SJCRH30 (cell line): ENCODE measurements around the gene THAP4. TPM values are rescaled to one million over a fixed set of nuclear protein-coding genes. Genes with fewer than 3 reads are reported as not detected.

Experiments
- DNase-seq, 2 experiments: peaks; one replicate each; pipeline ENCODE4 v3.0.0-alpha.2; 2015 to 2020
- H3K27ac ChIP-seq: fragments of 250-450 bp; sonication (Bioruptor Pico); 2 replicates; pipeline ENCODE4 v1.5.1; 2020; ENCODE audit warnings: mild to moderate bottlenecking, moderate library complexity
- H3K27me3 ChIP-seq: fragments of 250-450 bp; sonication (Bioruptor Pico); 2 replicates; pipeline ENCODE4 v1.5.1; 2020; ENCODE audit warnings: mild to moderate bottlenecking, moderate library complexity
- H3K36me3 ChIP-seq: fragments of 250-450 bp; sonication (Bioruptor Pico); 2 replicates; pipeline ENCODE4 v1.5.1; 2020; ENCODE audit warnings: mild to moderate bottlenecking, moderate library complexity
- H3K4me1 ChIP-seq: fragments of 250-450 bp; sonication (Bioruptor Pico); 2 replicates; pipeline ENCODE4 v1.5.1; 2020; ENCODE audit warnings: mild to moderate bottlenecking, moderate library complexity
- H3K4me3 ChIP-seq: fragments of 250-450 bp; sonication (Bioruptor Pico); 2 replicates; pipeline ENCODE4 v1.5.1; 2020; ENCODE audit warnings: mild to moderate bottlenecking, moderate library complexity
- H3K9me3 ChIP-seq: fragments of 250-450 bp; sonication (Bioruptor Pico); replicated peaks from 2 replicates; pipeline ENCODE4 v1.5.1; 2020; ENCODE audit warnings: mild to moderate bottlenecking, moderate library complexity
- total RNA-seq: library from RNA; depleted of rRNA; stranded (reverse); fragments of >200 nt; shearing (Covaris generic); gene quantifications from 2 replicates; pipeline ENCODE4 v1.2.3, GENCODE V29; 2014; rRNA removed

Gene THAP4
- total RNA-seq, 1 experiment from 2014 or later, result 48.9 TPM

DNA sequence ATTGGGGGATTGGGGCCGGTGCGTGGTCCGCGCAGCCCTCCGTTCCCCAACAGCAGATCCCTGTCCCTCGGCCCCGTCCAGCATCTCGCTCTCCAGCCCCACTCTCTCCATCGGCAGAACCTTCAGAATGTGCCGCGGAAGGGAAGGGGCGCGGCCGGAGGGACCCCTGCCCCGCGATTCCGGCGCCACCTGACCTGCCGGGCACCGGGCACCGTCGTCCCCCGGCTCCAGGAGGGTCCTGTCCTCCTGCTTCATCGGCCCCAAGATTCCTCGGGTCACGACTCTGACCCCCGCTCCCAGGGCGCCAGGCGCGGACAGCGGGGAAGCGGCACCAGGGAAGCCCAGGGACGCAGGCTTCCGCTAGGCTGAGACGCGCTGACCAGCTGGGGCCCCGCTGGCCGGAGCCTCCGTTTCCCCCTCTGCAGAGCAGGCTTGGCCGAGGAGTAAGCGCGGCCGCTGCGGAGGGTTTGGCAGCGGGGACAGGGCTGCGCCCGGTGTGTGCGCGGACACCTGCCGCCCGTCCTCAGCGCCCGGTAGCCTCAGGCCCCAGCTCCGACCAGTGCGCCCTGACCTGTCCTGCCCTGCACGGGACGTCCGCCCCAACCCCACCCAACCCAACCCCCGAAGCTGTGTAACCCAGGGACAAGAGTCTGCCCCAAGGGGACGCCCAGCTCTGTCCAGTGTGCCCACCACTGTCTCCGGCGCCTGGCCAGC, 95.2 kb downstream of the THAP4 start:
- Histone ChIP-seq H3K27ac (no peak overlapping the region), H3K4me1 (peaks cover 31% of the 10 kb centered on the region), H3K27me3 (no peaks in the 10 kb centered on the region), H3K9me3 (no peaks in the 10 kb centered on the region; the same call in 1 of the 2 replicates), H3K4me3 (no peak overlapping the region), H3K36me3 (no peaks in the 10 kb centered on the region)
- DNase-seq, result no peak

- Histone ChIP-seq H3K9me3 (no peaks in the 10 kb centered on the region; the same call in 1 of the 2 replicates), H3K27me3 (no peaks in the 10 kb centered on the region), H3K36me3 (no peaks in the 10 kb centered on the region), H3K27ac (no peak overlapping the region), H3K4me3 (peak overlapping the region; percentile 57), H3K4me1 (peaks cover 25% of the 10 kb centered on the region)
- DNase-seq, result peak; percentile 72 to 75
These were observed 96.0 kb downstream of the THAP4 start for GRCh38 chr2:241540771-241541561.

GRCh38 chr2:241540401-241540770, 96.6 kb downstream of the THAP4 start:
- no peaks in the 10 kb centered on the region for H3K36me3 ChIP-seq
- peak overlapping the region; percentile 57 for H3K4me3 ChIP-seq

GRCh38 chr2:241539616-241540374, 97.2 kb downstream of the THAP4 start:
- no peak for DNase-seq
- Histone ChIP-seq H3K27ac (no peak overlapping the region), H3K27me3 (no peaks in the 10 kb centered on the region), H3K4me1 (peaks cover 17% of the 10 kb centered on the region), H3K4me3 (no peak overlapping the region), H3K36me3 (no peaks in the 10 kb centered on the region), H3K9me3 (no peaks in the 10 kb centered on the region; the same call in 1 of the 2 replicates)

More at GRCh38 chr2:241540401-241540770, 96.6 kb downstream of the THAP4 start:
- Histone ChIP-seq H3K4me1 (peaks cover 21% of the 10 kb centered on the region), H3K27ac (no peak overlapping the region), H3K27me3 (no peaks in the 10 kb centered on the region), H3K9me3 (no peaks in the 10 kb centered on the region; the same call in 1 of the 2 replicates)
- DNase-seq, result no peak

- no peak overlapping the region for H3K27ac ChIP-seq
- no peak overlapping the region for H3K4me3 ChIP-seq
- no peaks in the 10 kb centered on the region for H3K27me3 ChIP-seq
- no peaks in the 10 kb centered on the region for H3K36me3 ChIP-seq
- H3K9me3 ChIP-seq, result no peaks in the 10 kb centered on the region; the same call in 1 of the 2 replicates
- H3K4me1 ChIP-seq, result peaks cover 9% of the 10 kb centered on the region
- DNase-seq, result no peak
These were observed 97.9 kb downstream of the THAP4 start for GRCh38 chr2:241538838-241539615.

DNA sequence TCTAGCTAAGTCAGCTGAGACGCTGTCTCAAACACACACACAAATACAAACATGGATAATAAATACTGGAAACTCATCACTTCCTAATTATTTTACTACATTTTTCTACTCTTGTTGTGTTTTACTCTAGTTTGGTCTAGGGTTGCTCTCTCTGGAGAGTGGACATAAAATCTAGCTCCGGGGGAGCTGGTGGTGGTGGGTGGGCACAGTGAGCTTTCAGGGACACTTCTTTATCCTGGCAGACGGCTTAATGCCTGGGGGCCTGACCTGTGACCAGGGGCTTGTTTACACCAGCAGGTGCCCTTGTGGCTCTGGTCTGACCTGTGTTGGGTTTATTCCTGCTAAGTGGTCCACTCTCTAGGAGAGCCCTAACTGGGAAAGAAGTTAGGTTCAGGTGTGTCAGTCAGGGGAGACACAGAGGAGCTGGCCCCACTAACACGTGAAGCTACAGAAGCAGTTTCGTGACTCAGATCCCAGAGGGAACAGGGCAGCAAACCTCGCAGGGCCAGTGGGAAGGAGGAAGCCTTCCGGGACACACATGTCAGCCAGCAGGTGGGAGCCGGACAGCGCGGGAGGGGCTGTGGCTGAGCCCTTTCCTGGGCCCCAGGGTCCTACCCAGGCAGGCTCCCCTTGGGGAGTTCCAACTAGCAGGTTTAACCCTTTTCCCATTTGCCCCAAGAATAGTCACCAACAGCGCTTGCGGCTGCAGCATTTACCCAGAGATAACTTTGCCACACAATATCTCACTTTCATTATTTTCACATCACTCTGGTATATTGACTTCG, 100.9 kb downstream of the THAP4 start:
- no peak for DNase-seq
- Histone ChIP-seq H3K27me3 (no peaks in the 10 kb centered on the region), H3K27ac (no peak overlapping the region)

GRCh38 chr2:241534701-241535375, 102.1 kb downstream of the THAP4 start:
- no peak for DNase-seq
- H3K4me3 ChIP-seq, result no peak overlapping the region
- no peaks in the 10 kb centered on the region for H3K9me3 ChIP-seq
- H3K4me1 ChIP-seq, result peaks cover 2% of the 10 kb centered on the region; the same call in 1 of the 2 replicates
- no peak overlapping the region for H3K27ac ChIP-seq
- no peaks in the 10 kb centered on the region for H3K36me3 ChIP-seq
- H3K27me3 ChIP-seq, result no peaks in the 10 kb centered on the region

More for the DNA sequence above, 100.9 kb downstream of the THAP4 start:
- H3K36me3 ChIP-seq, result no peaks in the 10 kb centered on the region
- H3K9me3 ChIP-seq, result no peaks in the 10 kb centered on the region
- no peak overlapping the region for H3K4me3 ChIP-seq
- H3K4me1 ChIP-seq, result peaks cover 2% of the 10 kb centered on the region; the same call in 1 of the 2 replicates

Other genes starting within 250 kb of the THAP4 start
- gene STK25, start 128.6 kb downstream of the THAP4 start, total RNA-seq, result 132 and 171 TPM in 2 replicates
- 6.6 and 7.3 TPM in 2 replicates for gene BOK, start 78.4 kb downstream of the THAP4 start, total RNA-seq
- gene ATG4B, start 535 bp upstream of the THAP4 start, total RNA-seq, result 73.5 and 78.0 TPM in 2 replicates
- gene DTYMK, start 49.7 kb upstream of the THAP4 start, total RNA-seq, result 113 and 121 TPM in 2 replicates
- 48.8 and 53.2 TPM in 2 replicates for gene ING5, start 64.9 kb upstream of the THAP4 start, total RNA-seq
- gene D2HGDH, start 97.5 kb upstream of the THAP4 start, total RNA-seq, result 4.3 and 5.1 TPM in 2 replicates
- gene GAL3ST2, start 139.7 kb upstream of the THAP4 start, total RNA-seq, result not detected in 2 replicates
- 6.8 and 7.5 TPM in 2 replicates for gene NEU4, start 172.0 kb upstream of the THAP4 start, total RNA-seq
- 0.08 and 0.28 TPM in 2 replicates for gene PDCD1, start 221.7 kb upstream of the THAP4 start, total RNA-seq
- not detected in 2 replicates for gene RTP5, start 232.6 kb upstream of the THAP4 start, total RNA-seq